Activated CD4-positive, alpha-beta T cell treated with anti-CD3 and anti-CD28 coated beads, Interleukin-2, amount 50 U/mL, for 48 hours (primary cell): ENCODE results near the gene ATF7.

ENCODE experiments used
- DNase-seq, 2 experiments: peaks; one replicate each; pipeline ENCODE4 v3.0.0-alpha.2; 2020

Gene ATF7

GRCh38 chr12:53480491-53481442 lies 145.4 kb downstream of the ATF7 start:
- DNase-seq = no peak

- DNase-seq = no peak
Observed at GRCh38 chr12:53479331-53479730, 146.9 kb downstream of the ATF7 start.

GRCh38 chr12:53478865-53479264 lies 147.3 kb downstream of the ATF7 start:
- no peak for DNase-seq

- no peak for DNase-seq
Observed at GRCh38 chr12:53476769-53477209, 149.4 kb downstream of the ATF7 start.

GRCh38 chr12:53474819-53475218 lies 151.4 kb downstream of the ATF7 start:
- DNase-seq = no peak

- DNase-seq = no peak
Observed at GRCh38 chr12:53474077-53474476, 152.1 kb downstream of the ATF7 start.

GRCh38 chr12:53472056-53472582 lies 154.1 kb downstream of the ATF7 start:
- no peak for DNase-seq

GRCh38 chr12:53468282-53468681 lies 157.9 kb downstream of the ATF7 start:
- no peak for DNase-seq

- DNase-seq = no peak
Observed at GRCh38 chr12:53467880-53468279, 158.3 kb downstream of the ATF7 start.

- no peak for DNase-seq
Observed at GRCh38 chr12:53467082-53467481, 159.1 kb downstream of the ATF7 start.

GRCh38 chr12:53466640-53467039 lies 159.5 kb downstream of the ATF7 start:
- DNase-seq = no peak

GRCh38 chr12:53465679-53466078 lies 160.5 kb downstream of the ATF7 start:
- DNase-seq = no peak

- no peak for DNase-seq
Observed at GRCh38 chr12:53464685-53465418, 161.3 kb downstream of the ATF7 start.

- DNase-seq = no peak
Observed at GRCh38 chr12:53463802-53464560, 162.2 kb downstream of the ATF7 start.

GRCh38 chr12:53462935-53463334 lies 163.2 kb downstream of the ATF7 start:
- no peak for DNase-seq

- no peak for DNase-seq
Observed at GRCh38 chr12:53461591-53461990, 164.6 kb downstream of the ATF7 start.

- DNase-seq = no peak
Observed at GRCh38 chr12:53461059-53461458, 165.1 kb downstream of the ATF7 start.

- no peak for DNase-seq
Observed at GRCh38 chr12:53459097-53459496, 167.1 kb downstream of the ATF7 start.
